HepG2 (cell line): ENCODE results near the gene LRRC72. TPM values are rescaled to one million over a fixed set of nuclear protein-coding genes. Genes with fewer than 3 reads are reported as not detected.

Experiments used
- ATAC-seq: fragments of 200-7000 bp; cut with Tn5 transposase; 3 replicates; pipeline ENCODE4 v1.9.1; 2020; ENCODE audit warnings: mild to moderate bottlenecking, moderate library complexity
- BruUV-seq: library from RNA; stranded (reverse); fragments of 400-500 nt; replicated peaks from 2 replicates; lab custom pipeline; 2021; lab: Mats Ljungman, UMichigan
- CTCF ChIA-PET: fragments of 300-600 bp; formaldehyde crosslinking; extraction: SDS; loops from one replicate; lab custom pipeline; 2021; ENCODE audit warnings: low total read pairs, inconsistent platforms, low intra/inter-chr PET ratio; lab: Yijun Ruan, JAX
- POLR2A ChIA-PET: fragments of 350-600 bp; sonication (Branson Sonifier 250); formaldehyde crosslinking; loops from one replicate; lab custom pipeline; 2020; ENCODE audit warnings: antibody characterized with exemption, inconsistent platforms; lab: Yijun Ruan, JAX
- DNase-seq: peaks from one replicate; pipeline ENCODE4 v3.0.0-alpha.2; 2015; ENCODE audit warnings: low spot score
- FAIRE-seq: peaks from 3 replicates; lab custom pipeline; 2011; peaks lifted over from hg19 to GRCh38; lab: Jason Lieb, UNC
- H2AFZ ChIP-seq: one replicate; pipeline ENCODE4 v1.6.1; 2011; ENCODE audit warnings: low read length, inconsistent platforms
- H3K27ac ChIP-seq: fragments of 300-600 bp; 3 replicates; pipeline ENCODE4 v1.8.0; 2011; ENCODE audit warnings: mixed run types, mild to moderate bottlenecking, mixed read lengths, low read length, inconsistent platforms; ENCODE audit not compliant: insufficient read depth; ENCODE audit errors: extremely low read length
- H3K27me3 ChIP-seq, 2 experiments: fragments of 200-600 bp in 1 of 2; 2 replicates in 1 of 2; 3 replicates in 1 of 2; pipeline versions ENCODE4 v1.6.0 to v1.8.0; 2011; ENCODE audit warnings: low read length in 2 of 2, mild to moderate bottlenecking in 2 of 2, moderate library complexity in 2 of 2, inconsistent platforms in 1 of 2; ENCODE audit not compliant: insufficient read depth in 2 of 2, control insufficient read depth in 1 of 2
- H3K36me3 ChIP-seq, 2 experiments: fragments of 200-600 bp in 1 of 2; replicated peaks in 1 of 2; 2 replicates in 1 of 2; 3 replicates in 1 of 2; pipeline versions ENCODE4 v1.5.1 to v1.8.0; 2011; ENCODE audit warnings: low read length in 2 of 2, inconsistent platforms in 1 of 2; ENCODE audit not compliant: insufficient read depth in 2 of 2, control insufficient read depth in 1 of 2
- H3K4me1 ChIP-seq: 2 replicates; pipeline ENCODE4 v1.5.1; 2012; ENCODE audit warnings: low read length, inconsistent platforms; ENCODE audit not compliant: insufficient read depth
- H3K4me2 ChIP-seq: 2 replicates; pipeline ENCODE4 v1.6.0; 2011; ENCODE audit warnings: low read depth, low read length, inconsistent platforms
- H3K4me3 ChIP-seq, 3 experiments: fragments of 200-600 bp in 1 of 3; sonication (generic), shearing (Covaris generic) in 1 of 3; replicated peaks in 1 of 3; 2 replicates each; pipeline ENCODE4 v1.5.1; 2011 to 2016; ENCODE audit warnings: low read length in 3 of 3, inconsistent platforms in 2 of 3, low read depth in 2 of 3, mild to moderate bottlenecking in 2 of 3, control low read depth in 1 of 3, mixed read lengths in 1 of 3; ENCODE audit not compliant: insufficient read depth in 1 of 3
- H3K79me2 ChIP-seq: one replicate; pipeline ENCODE4 v1.6.1; 2011; ENCODE audit warnings: low read length, inconsistent platforms; ENCODE audit not compliant: insufficient read depth
- H3K9ac ChIP-seq: 2 replicates; pipeline ENCODE4 v1.6.0; 2011; ENCODE audit warnings: mild to moderate bottlenecking, low read depth, low read length, inconsistent platforms; ENCODE audit not compliant: insufficient read depth
- H3K9me3 ChIP-seq: 2 replicates; pipeline ENCODE4 v1.5.1; 2012; ENCODE audit warnings: mild to moderate bottlenecking, low read length
- H4K20me1 ChIP-seq: 2 replicates; pipeline ENCODE4 v1.6.0; 2011; ENCODE audit warnings: inconsistent platforms, mild to moderate bottlenecking, low read length, moderate library complexity; ENCODE audit not compliant: insufficient read depth
- ARID2 ChIP-seq: sonication (generic); formaldehyde crosslinking; IDR thresholded peaks from 2 replicates; pipeline ENCODE4 v1.8.1; 2022; ENCODE audit warnings: mild to moderate bottlenecking, missing genetic modification reagents, borderline replicate concordance
- ATF7 ChIP-seq, 2 experiments: fragments of 450-650 bp in 1 of 2; sonication (generic) in 1 of 2; formaldehyde crosslinking in 1 of 2; IDR thresholded peaks; 2 replicates each; pipeline versions ENCODE4 v1.4.0 to v1.6.1; 2016 to 2020; ENCODE audit warnings: antibody characterized with exemption in 1 of 2, mild to moderate bottlenecking in 1 of 2, missing genetic modification reagents in 1 of 2
- CSRNP1 ChIP-seq: sonication (generic); formaldehyde crosslinking; IDR thresholded peaks from 2 replicates; pipeline ENCODE4 v1.8.1; 2023; ENCODE audit warnings: mild to moderate bottlenecking, missing genetic modification reagents
- ELF1 ChIP-seq: sonication (generic); formaldehyde crosslinking; IDR thresholded peaks from 2 replicates; pipeline ENCODE4 v1.4.0; 2020; ENCODE audit warnings: missing genetic modification reagents
- ERF ChIP-seq: IDR thresholded peaks from 2 replicates; pipeline ENCODE4 v1.6.1; 2018; ENCODE audit warnings: missing biosample characterization, missing genetic modification reagents
- HIC2 ChIP-seq: sonication (generic); formaldehyde crosslinking; IDR thresholded peaks from 2 replicates; pipeline ENCODE4 v1.9.0; 2022; ENCODE audit warnings: low read depth, missing genetic modification reagents
- HNRNPK ChIP-seq: fragments of 200-400 bp; formaldehyde crosslinking; IDR thresholded peaks from 2 replicates; pipeline ENCODE4 v1.6.1; 2018; ENCODE audit warnings: low read length, low read depth, moderate library complexity, mild to moderate bottlenecking; ENCODE audit not compliant: poor library complexity, severe bottlenecking
- NFE2 ChIP-seq: sonication (generic); formaldehyde crosslinking; IDR thresholded peaks from 2 replicates; pipeline ENCODE4 v1.4.0; 2020; ENCODE audit warnings: missing genetic modification reagents
- PHB2 ChIP-seq: fragments of 450-650 bp; IDR thresholded peaks from 2 replicates; pipeline ENCODE4 v1.6.1; 2018; ENCODE audit not compliant: partially characterized antibody
- PRPF4 ChIP-seq: fragments of 200-400 bp; formaldehyde crosslinking; IDR thresholded peaks from 2 replicates; pipeline ENCODE4 v1.6.1; 2016; ENCODE audit warnings: low read length, low read depth; ENCODE audit not compliant: poor library complexity, severe bottlenecking
- SOX5 ChIP-seq: IDR thresholded peaks from 2 replicates; pipeline ENCODE4 v1.6.1; 2016; ENCODE audit warnings: borderline replicate concordance
- TRAFD1 ChIP-seq: sonication (generic); formaldehyde crosslinking; IDR thresholded peaks from 2 replicates; pipeline ENCODE4 v1.5.1; 2020; ENCODE audit warnings: missing genetic modification reagents, mild to moderate bottlenecking, borderline replicate concordance
- ZNF503 ChIP-seq: sonication (generic); formaldehyde crosslinking; IDR thresholded peaks from 2 replicates; pipeline ENCODE4 v1.4.0; 2020; ENCODE audit warnings: missing genetic modification reagents
- ZNF660 ChIP-seq: sonication (generic); formaldehyde crosslinking; IDR thresholded peaks from 2 replicates; pipeline ENCODE4 v1.5.1; 2020; ENCODE audit warnings: mild to moderate bottlenecking, low read depth, missing genetic modification reagents, borderline replicate concordance
- ZNF672 ChIP-seq: sonication (generic); formaldehyde crosslinking; IDR thresholded peaks from 2 replicates; pipeline ENCODE4 v1.8.1; 2022; ENCODE audit warnings: missing genetic modification reagents
- ZNF709 ChIP-seq: sonication (generic); formaldehyde crosslinking; IDR thresholded peaks from 2 replicates; pipeline ENCODE4 v1.5.0; 2020; ENCODE audit warnings: mild to moderate bottlenecking, missing genetic modification reagents
- WGBS: methylation state at CpG from one replicate; pipeline ENCODE4 v1.1.6; 2017; ENCODE audit warnings: low lambda C conversion rate; 5-methylcytosine and 5-hydroxymethylcytosine counted together
- in situ Hi-C: cut with HindIII; loops from 2 replicates; pipeline ENCODE4 v1.10.0; 2017; ENCODE audit warnings: low pct_unique_long_range_greater_than_20kb; ENCODE audit not compliant: extremely low pct_ligation_motif_present
- intact Hi-C: fragments of 100-400 bp; cut with micrococcal nuclease; formaldehyde crosslinking; loops from one replicate; pipeline ENCODE4 v1.10.0; 2022; ENCODE audit not compliant: unreplicated experiment
- polyA plus RNA-seq, 8 experiments: library from polyadenylated mRNA; depleted of rRNA in 3 of 8; stranded (reverse) in 7 of 8; unstranded in 1 of 8; fragments of >200 nt; fragmentation: Illumina TruSeq in 4 of 8; extraction: Trizol in 4 of 8; gene quantifications; 2 replicates each; pipeline versions ENCODE4 v1.2.1 to v1.2.3, GENCODE V29; 2011 to 2016; ENCODE audit warnings: low read depth in 4 of 8, missing spikeins in 1 of 8, mixed read lengths in 1 of 8; ENCODE audit not compliant: insufficient read depth in 1 of 8
- total RNA-seq, 5 experiments: library from RNA; depleted of rRNA; stranded (reverse); fragments of >200 nt; fragmentation: Illumina TruSeq; extraction: Trizol; gene quantifications; 2 replicates each; pipeline ENCODE4 v1.2.3, GENCODE V29; 2016; ENCODE audit warnings: low read depth in 1 of 5

The LRRC72 gene
- total and polyA plus RNA-seq, 2 of the 13 experiments (the other 11 are each of a cell fraction or from before 2014, with no cell fraction given), result not detected

- TF ChIP-seq CSRNP1 (CRISPR knock-in tag) (no peak), ELF1 (no peak), ZNF660 (CRISPR knock-in tag) (no peak), PRPF4 (no peak), HIC2 (CRISPR knock-in tag) (no peak)
- TF ChIP-seq, all 625 proteins: peak for 0
Observed at GRCh38 chr7:16511314-16511713, 15.3 kb upstream of the LRRC72 start (continued).

GRCh38 chr7:16512097-16512496, 14.5 kb upstream of the LRRC72 start:
- Histone ChIP-seq H3K9me3 (no peaks in the 10 kb centered on the region), H3K27ac (no peak overlapping the region), H3K4me3 (no peak overlapping the region), H3K4me2 (no peak overlapping the region), H3K79me2 (no peaks in the 10 kb centered on the region), H3K36me3 (no peaks in the 10 kb centered on the region), H3K4me1 (no peaks in the 10 kb centered on the region), H3K27me3 (no peaks in the 10 kb centered on the region), H4K20me1 (no peaks in the 10 kb centered on the region), H2AFZ (no peak overlapping the region), H3K9ac (no peak overlapping the region)
- BruUV-seq, result no TSS peak
- in situ Hi-C loops (no loop called here), intact Hi-C loops (no loop called here)
- FAIRE-seq, result no peak
- DNase-seq, result no peak
- WGBS, result 54% methylated on average over 7 of the region's 7 CpGs
- CTCF ChIA-PET, result no interaction called here
- ATAC-seq, result no peak
- POLR2A ChIA-PET, result no interaction called here
- TF ChIP-seq NFE2 (CRISPR knock-in tag) (no peak), PHB2 (no peak), ATF7 (IDR thresholded peaks at IDR 0.05) (no peak), ATF7 (CRISPR knock-in tag; IDR thresholded peaks at IDR 0.05) (no peak), ARID2 (CRISPR knock-in tag) (no peak), HNRNPK (no peak), TRAFD1 (CRISPR knock-in tag) (no peak), ZNF672 (CRISPR knock-in tag) (no peak), ZNF503 (CRISPR knock-in tag) (no peak), SOX5 (CRISPR knock-in tag) (no peak), ZNF709 (no peak), ERF (no peak)
